IMR-90 (cell line): ENCODE data around the gene C13orf46. TPM values are rescaled to one million over a fixed set of nuclear protein-coding genes. Genes with fewer than 3 reads are reported as not detected.
A peak's percentile ranks its signal among the peaks of the same experiment; 100 is the strongest.

Source experiments
- ATAC-seq: fragments of 200-7000 bp; cut with Tn5 transposase; 2 replicates; pipeline ENCODE4 v1.9.1; 2020; ENCODE audit warnings: low read depth, mild to moderate bottlenecking, moderate library complexity
- BruUV-seq: library from RNA; stranded (reverse); fragments of 400-500 nt; replicated peaks from 2 replicates; lab custom pipeline; 2021; lab: Mats Ljungman, UMichigan
- CTCF ChIA-PET: fragments of 300-600 bp; formaldehyde crosslinking; extraction: SDS; loops from one replicate; lab custom pipeline; 2021; ENCODE audit warnings: antibody characterized with exemption; lab: Yijun Ruan, JAX
- POLR2A ChIA-PET: fragments of 300-600 bp; sonication (Branson Sonifier 250); formaldehyde crosslinking; loops from one replicate; lab custom pipeline; 2022; ENCODE audit warnings: antibody characterized with exemption; ENCODE audit not compliant: unreplicated experiment; lab: Charles Lee
- DNase-seq: peaks from one replicate; pipeline ENCODE4 v3.0.0; 2013
- H2AFZ ChIP-seq: replicated peaks from 2 replicates; pipeline ENCODE3; 2013; ENCODE audit warnings: low read length, mild to moderate bottlenecking; ENCODE audit not compliant: poor library complexity
- H2AK5ac ChIP-seq: 2 replicates; pipeline ENCODE4 v1.6.1; 2013; ENCODE audit warnings: low read depth, low read length, inconsistent platforms
- H2AK9ac ChIP-seq: replicated peaks from 2 replicates; pipeline ENCODE3; 2013; ENCODE audit warnings: mild to moderate bottlenecking, low read depth, low read length, moderate library complexity; ENCODE audit not compliant: poor library complexity
- H2BK120ac ChIP-seq: 2 replicates; pipeline ENCODE4 v1.6.1; 2013; ENCODE audit warnings: low read depth, low read length, inconsistent platforms
- H2BK15ac ChIP-seq: 3 replicates; pipeline ENCODE4 v1.6.1; 2013; ENCODE audit warnings: low read depth, low read length, inconsistent platforms
- H2BK20ac ChIP-seq: 2 replicates; pipeline ENCODE4 v1.6.1; 2013; ENCODE audit warnings: low read depth, mild to moderate bottlenecking, inconsistent platforms, low read length, moderate library complexity
- H2BK5ac ChIP-seq: 2 replicates; pipeline ENCODE4 v1.6.1; 2013; ENCODE audit warnings: mild to moderate bottlenecking, low read depth, low read length, inconsistent platforms; ENCODE audit not compliant: poor library complexity, severe bottlenecking
- H3K14ac ChIP-seq: replicated peaks from 2 replicates; pipeline ENCODE4 v1.6.1; 2013; ENCODE audit warnings: low read depth, low read length, inconsistent platforms
- H3K18ac ChIP-seq: 2 replicates; pipeline ENCODE4 v1.6.1; 2013; ENCODE audit warnings: low read depth, low read length, control low read depth
- H3K23ac ChIP-seq: 2 replicates; pipeline ENCODE4 v1.6.1; 2013; ENCODE audit warnings: low read depth, low read length, inconsistent platforms
- H3K27ac ChIP-seq: 2 replicates; pipeline ENCODE4 v1.5.1; 2013; ENCODE audit warnings: mild to moderate bottlenecking, control low read depth, low read length; ENCODE audit not compliant: insufficient read depth
- H3K27me3 ChIP-seq: 2 replicates; pipeline ENCODE4 v1.6.1; 2013; ENCODE audit warnings: low read length; ENCODE audit not compliant: control insufficient read depth, insufficient read depth
- H3K36me3 ChIP-seq: 2 replicates; pipeline ENCODE4 v1.6.1; 2013; ENCODE audit warnings: low read length, mixed read lengths; ENCODE audit not compliant: control insufficient read depth, insufficient read depth
- H3K4ac ChIP-seq: 2 replicates; pipeline ENCODE4 v1.6.1; 2013; ENCODE audit warnings: low read depth, low read length, inconsistent platforms
- H3K4me1 ChIP-seq: 2 replicates; pipeline ENCODE4 v1.6.1; 2013; ENCODE audit warnings: low read length, mixed read lengths; ENCODE audit not compliant: control insufficient read depth, insufficient read depth
- H3K4me2 ChIP-seq: 2 replicates; pipeline ENCODE4 v1.6.1; 2013; ENCODE audit warnings: low read depth, mild to moderate bottlenecking, control low read depth, low read length, moderate library complexity
- H3K4me3 ChIP-seq: 2 replicates; pipeline ENCODE4 v1.5.1; 2013; ENCODE audit warnings: low read depth, mild to moderate bottlenecking, control low read depth, low read length, moderate library complexity; ENCODE audit not compliant: insufficient read depth
- H3K56ac ChIP-seq: 2 replicates; pipeline ENCODE4 v1.6.1; 2013; ENCODE audit warnings: low read length, inconsistent platforms; ENCODE audit not compliant: insufficient read depth; ENCODE audit errors: extremely low read depth
- H3K79me1 ChIP-seq, 2 experiments: 2 replicates each; pipeline ENCODE4 v1.6.1; 2013; ENCODE audit warnings: low read length in 2 of 2, inconsistent platforms in 1 of 2, low read depth in 1 of 2
- H3K9ac ChIP-seq: 2 replicates; pipeline ENCODE4 v1.6.1; 2013; ENCODE audit warnings: low read depth, low read length, control low read depth
- H3K9me1 ChIP-seq: 2 replicates; pipeline ENCODE4 v1.6.1; 2013; ENCODE audit warnings: low read length, inconsistent platforms; ENCODE audit not compliant: insufficient read depth
- H3K9me3 ChIP-seq: 2 replicates; pipeline ENCODE4 v1.6.1; 2013; ENCODE audit warnings: low read length; ENCODE audit not compliant: control insufficient read depth, insufficient read depth
- H4K20me1 ChIP-seq: 2 replicates; pipeline ENCODE4 v1.6.1; 2013; ENCODE audit warnings: low read length, inconsistent platforms; ENCODE audit not compliant: insufficient read depth
- H4K5ac ChIP-seq: 2 replicates; pipeline ENCODE4 v1.6.1; 2013; ENCODE audit warnings: mild to moderate bottlenecking, low read depth, low read length, control low read depth
- H4K8ac ChIP-seq, 2 experiments: 2 replicates each; pipeline ENCODE4 v1.6.1; 2013; ENCODE audit warnings: low read depth in 2 of 2, low read length in 2 of 2, control low read depth in 1 of 2, inconsistent platforms in 1 of 2
- H4K91ac ChIP-seq: 2 replicates; pipeline ENCODE4 v1.6.1; 2013; ENCODE audit warnings: low read depth, low read length, inconsistent platforms; ENCODE audit not compliant: insufficient read depth
- BHLHE40 ChIP-seq: fragments of 150-350 bp; IDR thresholded peaks from 2 replicates; pipeline ENCODE4 v1.6.1; 2016; ENCODE audit warnings: mild to moderate bottlenecking, low read depth, low read length
- CHD1 ChIP-seq: IDR thresholded peaks from 2 replicates; pipeline ENCODE4 v1.6.1; 2012; ENCODE audit warnings: low read depth, low read length, improper control_type of control experiment
- CTCF ChIP-seq: conservative IDR thresholded peaks from 2 replicates; pipeline ENCODE4 v1.5.1; 2012; ENCODE audit warnings: mild to moderate bottlenecking, low read depth, low read length, improper control_type of control experiment
- FOS ChIP-seq: fragments of 150-350 bp; IDR thresholded peaks from 2 replicates; pipeline ENCODE4 v1.6.1; 2016; ENCODE audit warnings: low read depth, low read length
- MXI1 ChIP-seq: IDR thresholded peaks from 2 replicates; pipeline ENCODE4 v1.6.1; 2012; ENCODE audit warnings: low read depth, mild to moderate bottlenecking, low read length, moderate library complexity, borderline replicate concordance
- NFE2L2 ChIP-seq: fragments of 150-350 bp; IDR thresholded peaks from 2 replicates; pipeline ENCODE4 v1.6.1; 2016; ENCODE audit warnings: low read depth, mild to moderate bottlenecking, low read length
- RCOR1 ChIP-seq: IDR thresholded peaks from 2 replicates; pipeline ENCODE4 v1.6.1; 2012; ENCODE audit warnings: mild to moderate bottlenecking, low read length, improper control_type of control experiment; ENCODE audit not compliant: insufficient replicate concordance
- RFX5 ChIP-seq: IDR thresholded peaks from 2 replicates; pipeline ENCODE4 v1.8.0; 2012; ENCODE audit warnings: low read depth, mild to moderate bottlenecking, low read length, moderate library complexity
- SMC3 ChIP-seq: fragments of 150-350 bp; IDR thresholded peaks from 2 replicates; pipeline ENCODE4 v1.6.1; 2016; ENCODE audit warnings: low read depth, mild to moderate bottlenecking, antibody characterized with exemption, low read length, moderate library complexity
- WGBS, 2 experiments: methylation state at CpG; one replicate each; pipeline versions ENCODE4 v1.1.5 to v1.1.7; 2013; ENCODE audit warnings: missing lambda C conversion rate in 2 of 2; ENCODE audit not compliant: insufficient read length in 1 of 2; ENCODE audit errors: extremely low coverage in 2 of 2; 5-methylcytosine and 5-hydroxymethylcytosine counted together
- dilution Hi-C: fragments of 300-500 bp; cut with HindIII; formaldehyde crosslinking; loops from one replicate; pipeline ENCODE4 v1.14.3; 2018; ENCODE audit warnings: low sequenced_read_pairs; ENCODE audit not compliant: unreplicated experiment
- in situ Hi-C: fragments of 300-500 bp; cut with MboI; formaldehyde crosslinking; loops from 3 replicates; pipeline ENCODE4 v1.14.3; 2019; ENCODE audit warnings: low sequenced_read_pairs, inconsistent platforms, mixed read lengths
- intact Hi-C: fragments of 100-400 bp; cut with micrococcal nuclease; formaldehyde crosslinking; loops from 2 replicates; pipeline ENCODE4 v1.10.0; 2022
- polyA plus RNA-seq, 3 experiments: library from polyadenylated mRNA; depleted of rRNA; stranded (reverse); fragments of >200 nt; gene quantifications; 2 replicates each; pipeline ENCODE4 v1.2.3, GENCODE V29; 2012; ENCODE audit warnings: low replicate concordance in 1 of 3
- total RNA-seq: library from RNA; depleted of rRNA; stranded (reverse); fragments of >200 nt; gene quantifications from 2 replicates; pipeline ENCODE4 v1.2.3, GENCODE V29; 2012
- TF ChIP-seq, protein P1 (sequence below): fragments of 150-350 bp; IDR thresholded peaks from 2 replicates; pipeline ENCODE4 v1.6.1; 2017; ENCODE audit warnings: mild to moderate bottlenecking, antibody characterized with exemption, low read length, low read depth

C13orf46 gene
- total and polyA plus RNA-seq, 2 of the 4 experiments (the other 2 are of a cell fraction): under 0.01 to 2.1 TPM

DNA sequence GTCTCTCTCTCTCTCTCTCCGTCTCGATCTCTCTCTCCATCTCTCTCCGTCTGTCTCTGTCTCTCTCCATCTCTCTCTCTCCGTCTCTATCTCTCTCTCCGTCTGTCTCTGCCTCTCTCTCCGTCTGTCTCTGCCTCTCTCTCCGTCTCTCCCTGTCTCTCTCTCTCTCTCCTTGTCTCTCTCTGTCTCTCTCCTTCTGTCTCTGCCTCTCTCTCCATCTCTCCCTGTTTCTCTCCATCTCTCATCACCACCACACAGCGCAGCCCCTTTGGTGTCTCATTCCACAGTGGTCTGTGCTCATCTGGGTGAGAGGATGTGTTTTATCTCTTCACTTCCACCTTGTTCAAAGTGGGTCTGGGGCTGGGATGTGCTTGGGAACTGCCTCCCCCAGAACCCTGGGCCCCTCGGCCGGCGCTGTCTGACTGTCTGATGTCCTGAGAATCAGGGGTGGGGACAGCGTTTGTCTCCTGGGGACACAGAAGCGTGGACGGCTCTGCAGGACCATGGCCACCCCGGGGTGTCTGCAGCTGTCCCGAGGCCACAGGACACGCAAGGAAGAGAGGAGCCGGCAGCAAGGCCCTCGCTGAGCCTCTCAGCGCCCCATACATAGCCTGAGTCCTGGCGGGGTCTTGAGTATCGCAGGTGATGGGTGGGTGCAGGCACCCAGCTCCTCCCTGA lies 40.2 kb upstream of the C13orf46 start:
- H2BK20ac ChIP-seq: no peak overlapping the region
- no peak overlapping the region for H4K5ac ChIP-seq
- H4K8ac ChIP-seq: no peak overlapping the region
- dilution Hi-C loops (no loop called here), intact Hi-C loops (no loop called here), in situ Hi-C loops (no loop called here)
- no peak overlapping the region for H2AFZ ChIP-seq
- H2BK5ac ChIP-seq: peak overlapping the region; percentile 33
- no peak overlapping the region for H2BK15ac ChIP-seq
- CTCF ChIA-PET: no interaction called here
- peaks cover 81% of the 10 kb centered on the region for H3K36me3 ChIP-seq
- no peak overlapping the region for H2BK120ac ChIP-seq
- no peak overlapping the region for H3K56ac ChIP-seq
- no peak overlapping the region for H3K4me2 ChIP-seq
- no peak for DNase-seq
- H3K27ac ChIP-seq: no peak overlapping the region
- H4K91ac ChIP-seq: no peak overlapping the region
- H3K9me1 ChIP-seq: peaks cover 5% of the 10 kb centered on the region
- no peak overlapping the region for H3K23ac ChIP-seq
- no peak overlapping the region for H2AK9ac ChIP-seq
- 94 to 100% methylated on average over 2 to 17 of the region's 22 CpGs for WGBS, 2 experiments
- ATAC-seq: no peak
- no peak overlapping the region for H3K4me3 ChIP-seq
- H2AK5ac ChIP-seq: no peak overlapping the region; the same call in 1 of the 2 replicates
- no peak for TF ChIP-seq CTCF
- TF ChIP-seq SMC3: no peak
- TF ChIP-seq RCOR1: no peak
- no peak for TF ChIP-seq FOS
- no peak for TF ChIP-seq MXI1
- no peak for TF ChIP-seq NFE2L2
- TF ChIP-seq, protein P1, sequence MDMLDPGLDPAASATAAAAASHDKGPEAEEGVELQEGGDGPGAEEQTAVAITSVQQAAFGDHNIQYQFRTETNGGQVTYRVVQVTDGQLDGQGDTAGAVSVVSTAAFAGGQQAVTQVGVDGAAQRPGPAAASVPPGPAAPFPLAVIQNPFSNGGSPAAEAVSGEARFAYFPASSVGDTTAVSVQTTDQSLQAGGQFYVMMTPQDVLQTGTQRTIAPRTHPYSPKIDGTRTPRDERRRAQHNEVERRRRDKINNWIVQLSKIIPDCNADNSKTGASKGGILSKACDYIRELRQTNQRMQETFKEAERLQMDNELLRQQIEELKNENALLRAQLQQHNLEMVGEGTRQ: no peak
- TF ChIP-seq BHLHE40: no peak
- TF ChIP-seq RFX5: no peak
- no peak for TF ChIP-seq CHD1
- H3K79me1 ChIP-seq: peaks cover 24 to 58% of the 10 kb centered on the region in 2 experiments
- H3K9ac ChIP-seq: no peak overlapping the region
- POLR2A ChIA-PET: interaction anchor here (0.6 kb wide), 1 partner anchor 212 kb away, joined by 3 read pairs; no protein-coding TSS in a partner anchor
- H3K9me3 ChIP-seq: no peaks in the 10 kb centered on the region
- H3K4me1 ChIP-seq: no peaks in the 10 kb centered on the region
- H3K27me3 ChIP-seq: no peaks in the 10 kb centered on the region
- no TSS peak for BruUV-seq
- H3K4ac ChIP-seq: no peak overlapping the region
- peaks cover 12% of the 10 kb centered on the region for H4K20me1 ChIP-seq
- no peak overlapping the region for H3K14ac ChIP-seq
- H3K18ac ChIP-seq: no peak overlapping the region
